Renal cortex interstitium (tissue), 15 donors: ENCODE results near the gene IL23A. TPM values are rescaled to one million over a fixed set of nuclear protein-coding genes. Genes with fewer than 3 reads are reported as not detected.

Source experiments
- DNase-seq, 11 donors: peaks; one replicate each; pipeline ENCODE4 v3.0.0-alpha.2; 2013; ENCODE audit warnings: low read depth in 9 of 11, low spot score in 4 of 11; ENCODE audit errors: extremely low read depth in 1 of 11
- long read RNA-seq, 16 experiments: transcript quantifications; one replicate each; lab custom pipeline, GENCODE V29; 2026
- polyA plus RNA-seq, 3 donors: library from polyadenylated mRNA; unstranded; fragments of 120-200 nt; gene quantifications; one replicate each; pipeline ENCODE4 v1.2.1, GENCODE V29; 2013; ENCODE audit not compliant: insufficient read length in 3 of 3

Gene IL23A
- polyA plus RNA-seq: 1 to 10 TPM in 1 of 3 donors, under 1 TPM in 2; 0.67 to 1.2 (median 0.78) TPM
- long read RNA-seq, donor 1: 0 reads
- long read RNA-seq, donor 2: 0 reads
- long read RNA-seq, donor 3: 0 reads
- long read RNA-seq, donor 4: 0 reads
- long read RNA-seq, donor 5: 0 reads
- long read RNA-seq, donor 6: 0 reads
- long read RNA-seq, donor 7: 0 reads
- long read RNA-seq, donor 8, partial matches to known transcripts: 10 of 10 reads
- long read RNA-seq, donor 8, other reads (novel, unspliced or antisense): 0 of 10 reads
- long read RNA-seq, donor 9: 0 reads
- long read RNA-seq, donor 10: 0 reads
- long read RNA-seq, donor 11: 0 reads
- long read RNA-seq, donor 12: 0 reads
- long read RNA-seq, donor 13: 0 reads
- long read RNA-seq, donor 14: 0 reads
- long read RNA-seq, donor 15: 0 reads
- long read RNA-seq, donor 16: 0 reads

- DNase-seq: no peak
These were observed at the start of gene IL23A for GRCh38 chr12:56338308-56339157. IL23A (plus strand) TSS chr12:56338884; CDS start chr12:56339045, 161 bp downstream.

GRCh38 chr12:56293795-56294194, 44.9 kb upstream of the IL23A start:
- no peak for DNase-seq

- no peak for DNase-seq
These were observed 42.4 kb upstream of the IL23A start for GRCh38 chr12:56296295-56296694.

- no peak for DNase-seq
These were observed 41.3 kb upstream of the IL23A start for GRCh38 chr12:56297400-56297799.

- no peak for DNase-seq
These were observed 39.9 kb upstream of the IL23A start for GRCh38 chr12:56298828-56299227.

GRCh38 chr12:56299308-56299852, 39.3 kb upstream of the IL23A start:
- no peak for DNase-seq

- peak; percentile 87 to 98 (median 96) for DNase-seq
These were observed 38.6 kb upstream of the IL23A start, which contains the start of gene CS for GRCh38 chr12:56299853-56300643. CS (minus strand) TSS chr12:56300330; CDS start chr12:56300201, 129 bp downstream.

- DNase-seq: peak in 1 of 11 donors; percentile 45
These were observed 37.8 kb upstream of the IL23A start for GRCh38 chr12:56300644-56301464.

- DNase-seq: no peak
These were observed 34.4 kb upstream of the IL23A start for GRCh38 chr12:56304276-56304675.

- no peak for DNase-seq
These were observed 33.7 kb upstream of the IL23A start for GRCh38 chr12:56304872-56305590.

- DNase-seq: no peak
These were observed 31.3 kb upstream of the IL23A start for GRCh38 chr12:56307221-56307965.

GRCh38 chr12:56308714-56309113, 30.0 kb upstream of the IL23A start:
- DNase-seq: no peak

GRCh38 chr12:56311003-56311402, 27.7 kb upstream of the IL23A start:
- no peak for DNase-seq

GRCh38 chr12:56315249-56315621, 23.4 kb upstream of the IL23A start:
- no peak for DNase-seq

GRCh38 chr12:56315622-56316473, 22.8 kb upstream of the IL23A start, which contains the start of gene CNPY2:
CNPY2 (minus strand) TSS chr12:56315988; CDS start chr12:56315217, 771 bp downstream.
- peak; percentile 91 to 97 (median 94) for DNase-seq

GRCh38 chr12:56317675-56318074, 21.0 kb upstream of the IL23A start:
- DNase-seq: no peak
